ENCODE measurements around the gene OR5L1.

OR5L1 gene

GRCh38 chr11:55811067-55811466 is at the start of gene OR5L1:
TSS of gene OR5L1 (plus strand) at chr11:55811367. CDS start at chr11:55811467, 100 bp downstream.
- H3K36me3 ChIP-seq = no peaks in the 10 kb centered on the region
- H3K4me3 ChIP-seq (ENCODE audit: low read depth in 1 of 2, low read length in 1 of 2) = no peak within 1 kb of the TSS
- no peaks in the 10 kb centered on the region for H3K9me3 ChIP-seq
- TF ChIP-seq CTCF (IDR thresholded peaks at IDR 0.05) = no peak
- H3K27me3 ChIP-seq = no peaks in the 10 kb centered on the region
- no peaks in the 10 kb centered on the region for H3K4me1 ChIP-seq (ENCODE audit: control insufficient read depth in 1 of 2, insufficient read depth in 1 of 2, low read depth in 1 of 2, low read length in 1 of 2)
- no peak within 1 kb of the TSS for H3K27ac ChIP-seq

GRCh38 chr11:55773138-55773537 is 38.0 kb upstream of the OR5L1 start, which contains the start of gene OR5D13:
TSS of gene OR5D13 (plus strand) at chr11:55773438. CDS start at chr11:55773438, 0 bp downstream.
- Histone ChIP-seq H3K4me3 (ENCODE audit: low read depth in 1 of 2, low read length in 1 of 2) (no peak within 1 kb of the TSS), H3K27ac (no peak within 1 kb of the TSS), H3K9me3 (no peaks in the 10 kb centered on the region), H3K27me3 (no peaks in the 10 kb centered on the region), H3K36me3 (no peaks in the 10 kb centered on the region), H3K4me1 (ENCODE audit: control insufficient read depth in 1 of 2, insufficient read depth in 1 of 2, low read depth in 1 of 2, low read length in 1 of 2) (no peaks in the 10 kb centered on the region)
- no peak for TF ChIP-seq CTCF (IDR thresholded peaks at IDR 0.05)

- no peaks in the 10 kb centered on the region for H3K9me3 ChIP-seq
- H3K4me1 ChIP-seq (ENCODE audit: control insufficient read depth in 1 of 2, insufficient read depth in 1 of 2, low read depth in 1 of 2, low read length in 1 of 2) = no peaks in the 10 kb centered on the region
- no peak overlapping the region for H3K27ac ChIP-seq
- H3K36me3 ChIP-seq = no peaks in the 10 kb centered on the region
- no peak for TF ChIP-seq CTCF (IDR thresholded peaks at IDR 0.05)
- no peak overlapping the region for H3K4me3 ChIP-seq (ENCODE audit: low read depth in 1 of 2, low read length in 1 of 2)
- H3K27me3 ChIP-seq = no peaks in the 10 kb centered on the region
Measured at GRCh38 chr11:55791606-55792005, 19.6 kb upstream of the OR5L1 start.

- TF ChIP-seq CTCF (IDR thresholded peaks at IDR 0.05) = no peak
- H3K4me1 ChIP-seq (ENCODE audit: control insufficient read depth in 1 of 2, insufficient read depth in 1 of 2, low read depth in 1 of 2, low read length in 1 of 2) = no peaks in the 10 kb centered on the region
- no peaks in the 10 kb centered on the region for H3K36me3 ChIP-seq
- H3K27ac ChIP-seq = no peak overlapping the region
- H3K27me3 ChIP-seq = no peaks in the 10 kb centered on the region
- H3K9me3 ChIP-seq = no peaks in the 10 kb centered on the region
- no peak overlapping the region for H3K4me3 ChIP-seq (ENCODE audit: low read depth in 1 of 2, low read length in 1 of 2)
Measured at GRCh38 chr11:55793321-55793720, 17.8 kb upstream of the OR5L1 start.

GRCh38 chr11:55795256-55795655 is 15.9 kb upstream of the OR5L1 start, which contains the start of gene OR5D14:
TSS of gene OR5D14 (plus strand) at chr11:55795556. CDS start at chr11:55795556, 0 bp downstream.
- Histone ChIP-seq H3K27ac (no peak within 1 kb of the TSS), H3K4me3 (ENCODE audit: low read depth in 1 of 2, low read length in 1 of 2) (no peak within 1 kb of the TSS), H3K27me3 (no peaks in the 10 kb centered on the region), H3K4me1 (ENCODE audit: control insufficient read depth in 1 of 2, insufficient read depth in 1 of 2, low read depth in 1 of 2, low read length in 1 of 2) (no peaks in the 10 kb centered on the region), H3K36me3 (no peaks in the 10 kb centered on the region), H3K9me3 (no peaks in the 10 kb centered on the region)
- TF ChIP-seq CTCF (IDR thresholded peaks at IDR 0.05) = no peak

- TF ChIP-seq CTCF (IDR thresholded peaks at IDR 0.05) = no peak
- Histone ChIP-seq H3K4me3 (ENCODE audit: low read depth in 1 of 2, low read length in 1 of 2) (no peak overlapping the region), H3K4me1 (ENCODE audit: control insufficient read depth in 1 of 2, insufficient read depth in 1 of 2, low read depth in 1 of 2, low read length in 1 of 2) (no peaks in the 10 kb centered on the region), H3K27ac (no peak overlapping the region), H3K36me3 (no peaks in the 10 kb centered on the region), H3K9me3 (no peaks in the 10 kb centered on the region), H3K27me3 (no peaks in the 10 kb centered on the region)
Measured at GRCh38 chr11:55806248-55806647, 4.9 kb upstream of the OR5L1 start.
